Measurements from ENCODE around the gene CMPK2.

GRCh38 chr2:6874032-6874431 is 8.3 kb upstream of the CMPK2 start:
- TF ChIP-seq POLR2A (IDR thresholded peaks at IDR 0.05) = no peak
- no peak for TF ChIP-seq CTCF (IDR thresholded peaks at IDR 0.05)

Measured in uterus (tissue), 2 donors.